ENCODE measurements around the gene ACTR3.

- TF ChIP-seq CTCF (conservative IDR thresholded peaks at IDR 0.05; ENCODE audit: low read depth, low read length): no peak
- no peak for TF ChIP-seq POLR2A (IDR thresholded peaks at IDR 0.05; ENCODE audit: low read depth, low read length)
- no peak for TF ChIP-seq SMC3 (IDR thresholded peaks at IDR 0.05; ENCODE audit: low read depth, low read length)
- no peak for TF ChIP-seq CEBPB (IDR thresholded peaks at IDR 0.05; ENCODE audit: low read depth, low read length)
- TF ChIP-seq RFX5 (IDR thresholded peaks at IDR 0.05; ENCODE audit: low read depth, low read length): no peak
Measured at GRCh38 chr2:113926314-113926713, 36.4 kb downstream of the ACTR3 start.
